Left ventricle myocardium superior (tissue), 1 donor: ENCODE results near the gene THRA. TPM values are rescaled to one million over a fixed set of nuclear protein-coding genes. Genes with fewer than 3 reads are reported as not detected.

Experiments used
- ATAC-seq: fragments of 200-7000 bp; cut with Tn5 transposase; one replicate; pipeline ENCODE4 v1.9.1; 2020; ENCODE audit warnings: mild to moderate bottlenecking, moderate library complexity
- DNase-seq: peaks from one replicate; pipeline ENCODE4 v3.0.0-alpha.2; 2020
- intact Hi-C: fragments of 100-400 bp; cut with micrococcal nuclease; formaldehyde crosslinking; loops from one replicate; pipeline ENCODE4 v1.11.0; 2022
- total RNA-seq: library from RNA; stranded (reverse); fragmentation: NEBNext Ultra II Directional; extraction: Animal tissue kit (Norgen Biotek cat#: 25700); gene quantifications from one replicate; pipeline ENCODE4 v1.2.1, GENCODE V29; 2021
- donor health status: DM: no; HTN: yes; CAD: no; lungs with severe emphysema.

THRA gene
- total RNA-seq, 1 donor from 2014 or later, result 98.1 TPM

DNA sequence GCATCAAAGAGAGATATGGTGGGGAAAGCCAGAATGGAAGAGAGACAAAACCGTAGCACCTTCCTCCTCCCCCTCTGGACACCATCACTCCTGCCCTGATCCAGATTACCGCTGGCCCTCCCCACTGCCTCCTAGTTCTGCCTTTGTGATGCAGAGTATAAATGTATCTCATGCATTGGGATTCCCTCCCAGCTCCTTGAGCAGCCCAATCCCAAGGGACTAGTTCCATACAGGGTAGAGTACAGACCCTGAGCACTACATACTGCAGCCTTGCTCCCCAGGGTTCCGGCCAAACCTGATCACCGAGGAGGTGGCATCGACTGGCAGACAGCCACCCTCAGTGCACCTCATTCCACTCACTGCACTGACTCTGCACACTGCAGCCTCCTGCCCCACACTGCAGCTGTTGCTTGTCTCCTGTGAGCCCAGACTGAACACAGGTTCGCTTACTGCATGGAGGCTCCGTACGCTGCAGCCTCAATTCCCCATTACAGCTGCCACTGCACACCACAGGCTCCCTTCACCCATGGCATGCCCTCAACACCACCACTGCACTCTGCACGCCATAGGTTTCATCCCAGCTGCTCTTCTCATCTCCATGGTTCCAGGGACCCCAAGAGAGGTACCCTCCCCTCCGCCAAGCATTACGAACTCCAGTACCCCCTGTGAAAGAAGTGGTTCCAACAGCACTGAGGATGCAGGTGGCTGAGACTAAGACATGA, 1.7 kb upstream of the THRA start:
- ATAC-seq, result no peak
- intact Hi-C loops, result loop anchor here (5.0 kb wide), 1 partner anchor 51 kb away; no protein-coding TSS in a partner anchor
- no peak for DNase-seq

- DNase-seq (no peak), ATAC-seq (no peak)
- intact Hi-C loops, result loop anchor here (5.0 kb wide), 1 partner anchor 51 kb away; no protein-coding TSS in a partner anchor
Measured at GRCh38 chr17:40061609-40062038, 1.1 kb upstream of the THRA start.

DNA sequence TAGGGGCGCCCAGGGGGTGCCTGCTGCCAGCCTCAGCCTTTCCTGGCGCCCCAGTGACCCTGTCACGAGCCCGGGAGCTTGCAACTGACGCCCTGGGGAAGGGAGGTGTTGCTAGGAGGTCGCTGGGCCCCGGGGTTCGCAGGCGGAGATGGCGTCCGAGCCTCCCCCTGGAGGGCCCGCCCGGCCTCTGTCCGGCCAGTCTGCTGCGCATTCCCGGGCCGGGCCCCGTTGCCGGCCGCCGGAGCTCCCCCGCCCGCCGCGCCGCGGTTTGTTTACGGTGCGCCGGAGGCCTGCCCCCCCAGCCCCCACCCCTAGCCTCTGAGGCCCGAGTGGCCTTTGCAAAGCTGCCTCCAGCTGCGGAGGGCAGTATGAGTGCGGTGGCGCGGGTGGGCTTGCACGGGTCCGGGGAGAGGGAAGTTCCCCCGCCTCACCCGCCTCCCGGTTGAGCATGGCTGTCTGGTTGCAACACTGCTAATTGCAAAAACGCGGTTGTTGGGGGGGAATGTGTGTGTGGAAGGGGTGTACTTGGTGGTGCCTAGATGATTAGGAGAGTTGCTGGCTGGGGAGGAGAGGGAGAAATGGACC, 514 bp downstream of the THRA start:
- DNase-seq (peak; percentile 70), ATAC-seq (peak; percentile 63)
- intact Hi-C loops, result loop anchor here (5.0 kb wide), 1 partner anchor 49 kb away; no protein-coding TSS in a partner anchor

- DNase-seq (no peak), ATAC-seq (peak; percentile 13)
- intact Hi-C loops, result loop anchor here (5.0 kb wide), 1 partner anchor 48 kb away; no protein-coding TSS in a partner anchor
Measured at GRCh38 chr17:40063901-40064531, 1.3 kb downstream of the THRA start.

- ATAC-seq (no peak), DNase-seq (peak; percentile 49)
- intact Hi-C loops, result loop anchor here (5.0 kb wide), 1 partner anchor 47 kb away; no protein-coding TSS in a partner anchor
Measured at GRCh38 chr17:40064971-40065768, 2.4 kb downstream of the THRA start.

GRCh38 chr17:40065769-40066510, 3.2 kb downstream of the THRA start:
- DNase-seq, result peak; percentile 23
- intact Hi-C loops, result no loop called here
- no peak for ATAC-seq

DNA sequence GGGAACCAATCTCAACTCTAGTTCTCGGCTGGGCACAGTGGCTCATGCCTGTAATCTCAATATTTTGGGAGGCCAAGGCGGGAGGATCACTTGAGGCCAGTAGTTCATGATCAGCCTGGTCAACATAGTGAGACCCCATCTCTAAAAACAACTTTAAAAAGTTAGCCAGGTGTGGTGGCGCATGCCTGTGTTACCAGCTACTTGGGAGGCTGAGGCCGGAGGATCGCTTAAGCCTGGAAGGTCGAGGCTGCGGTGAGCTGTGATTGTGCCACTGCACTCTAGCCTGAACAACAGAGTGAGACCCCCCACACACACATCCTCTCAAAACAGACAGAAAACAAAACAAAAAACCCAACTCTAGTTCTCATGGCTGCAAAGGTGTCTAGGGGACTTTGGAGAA, 4.9 kb downstream of the THRA start:
- ATAC-seq, result no peak
- DNase-seq, result no peak
- intact Hi-C loops, result no loop called here

DNA sequence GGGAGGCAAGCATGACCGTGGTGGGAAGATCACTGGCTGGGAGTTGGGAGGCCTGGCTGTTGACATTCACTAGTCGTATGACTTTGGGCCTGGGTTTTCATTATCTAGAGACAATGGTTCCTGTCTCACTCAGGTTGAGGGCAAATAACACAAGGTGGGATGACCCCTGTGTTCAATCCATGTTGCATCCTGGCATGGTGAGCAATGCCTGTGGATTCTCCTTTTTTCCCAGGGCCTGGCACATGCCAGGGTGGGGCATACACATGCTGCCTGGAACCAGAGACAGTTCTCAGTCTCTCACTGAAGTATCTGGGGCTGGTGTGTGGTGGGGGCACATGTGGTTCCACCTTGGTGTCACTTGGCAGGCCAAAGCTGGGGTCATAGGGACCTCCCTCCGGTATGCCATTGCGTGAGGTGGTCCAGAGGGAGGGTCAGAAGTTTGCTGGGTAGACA, 5.4 kb downstream of the THRA start:
- no peak for DNase-seq
- no peak for ATAC-seq
- intact Hi-C loops, result no loop called here

- no peak for ATAC-seq
- DNase-seq, result no peak
- intact Hi-C loops, result no loop called here
Measured at GRCh38 chr17:40068584-40068916, 5.8 kb downstream of the THRA start.

- intact Hi-C loops, result no loop called here
- peak; percentile 65 for ATAC-seq
Measured at GRCh38 chr17:40068917-40069750, 6.4 kb downstream of the THRA start.

GRCh38 chr17:40069751-40070708, 7.3 kb downstream of the THRA start:
- ATAC-seq (peak; percentile 1), DNase-seq (peak; percentile 49)
- intact Hi-C loops, result no loop called here

More at GRCh38 chr17:40068917-40069750, 6.4 kb downstream of the THRA start:
- peak; percentile 96 for DNase-seq

DNA sequence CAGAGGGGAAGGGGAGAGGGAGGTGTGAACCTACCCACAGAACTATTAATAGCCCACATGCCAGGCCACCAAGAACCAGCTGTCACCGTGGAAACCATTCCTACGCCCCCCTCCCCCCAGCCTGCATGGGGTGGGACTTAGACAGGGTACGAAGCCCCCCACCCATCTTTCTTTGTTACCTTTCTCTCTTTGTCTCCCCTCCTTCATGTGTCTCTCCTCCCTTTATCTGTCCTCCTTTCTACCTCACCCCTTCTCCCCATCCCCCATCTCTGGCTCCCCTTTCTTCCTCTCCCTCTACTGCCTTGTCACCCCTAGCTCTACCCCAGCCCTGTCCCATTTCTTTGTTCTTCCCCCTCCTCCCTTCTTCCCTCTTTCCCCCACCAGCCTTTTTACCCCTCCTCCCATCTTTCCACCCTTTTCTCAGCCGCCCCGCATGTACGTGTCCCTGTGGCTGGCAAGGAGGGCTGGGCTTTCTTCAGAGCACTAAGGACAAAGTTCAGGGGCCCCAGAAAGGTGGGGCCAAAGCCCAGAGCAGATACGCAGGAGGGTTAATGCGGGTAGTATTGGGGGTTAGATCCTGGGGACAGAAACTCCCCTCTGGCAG, 8.0 kb downstream of the THRA start:
- intact Hi-C loops, result no loop called here
- no peak for DNase-seq
- no peak for ATAC-seq

DNA sequence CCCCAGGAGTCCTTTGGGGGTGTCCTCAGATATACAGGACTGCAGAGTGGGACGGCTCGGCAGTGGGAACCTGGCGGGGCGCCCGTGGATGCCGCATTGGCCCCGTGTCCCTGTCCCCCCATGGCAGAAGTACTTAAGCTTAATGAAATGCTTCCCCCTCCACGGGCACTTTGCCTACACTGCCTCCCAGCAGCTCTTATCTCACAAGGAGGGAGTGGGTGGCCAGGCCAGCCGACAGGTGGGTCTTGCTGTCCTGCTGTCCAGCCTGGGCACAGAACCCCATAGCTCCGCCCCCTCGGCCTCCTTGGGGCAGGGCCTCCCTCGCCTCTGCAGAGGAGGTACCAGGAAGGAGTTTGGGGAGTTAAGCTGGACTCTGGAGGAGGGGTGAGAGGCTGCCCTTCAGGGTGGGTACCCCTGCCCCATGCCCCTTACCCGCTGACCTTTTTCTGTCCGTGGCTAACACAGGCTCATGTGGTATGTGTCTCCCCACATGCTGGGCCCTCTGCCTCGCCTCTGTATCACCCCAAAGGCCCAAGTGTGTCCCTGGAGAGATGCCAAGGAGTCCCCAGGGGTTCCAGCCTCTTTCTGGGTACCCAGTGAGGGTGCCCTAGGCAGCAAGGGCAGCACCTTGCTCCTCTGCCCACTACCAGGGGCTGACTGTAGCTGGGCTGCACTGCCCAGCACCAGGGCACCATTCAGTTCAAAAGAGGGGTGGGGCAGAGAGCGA, 8.7 kb downstream of the THRA start:
- DNase-seq, result peak; percentile 80
- intact Hi-C loops, result no loop called here
- ATAC-seq, result peak; percentile 5

DNA sequence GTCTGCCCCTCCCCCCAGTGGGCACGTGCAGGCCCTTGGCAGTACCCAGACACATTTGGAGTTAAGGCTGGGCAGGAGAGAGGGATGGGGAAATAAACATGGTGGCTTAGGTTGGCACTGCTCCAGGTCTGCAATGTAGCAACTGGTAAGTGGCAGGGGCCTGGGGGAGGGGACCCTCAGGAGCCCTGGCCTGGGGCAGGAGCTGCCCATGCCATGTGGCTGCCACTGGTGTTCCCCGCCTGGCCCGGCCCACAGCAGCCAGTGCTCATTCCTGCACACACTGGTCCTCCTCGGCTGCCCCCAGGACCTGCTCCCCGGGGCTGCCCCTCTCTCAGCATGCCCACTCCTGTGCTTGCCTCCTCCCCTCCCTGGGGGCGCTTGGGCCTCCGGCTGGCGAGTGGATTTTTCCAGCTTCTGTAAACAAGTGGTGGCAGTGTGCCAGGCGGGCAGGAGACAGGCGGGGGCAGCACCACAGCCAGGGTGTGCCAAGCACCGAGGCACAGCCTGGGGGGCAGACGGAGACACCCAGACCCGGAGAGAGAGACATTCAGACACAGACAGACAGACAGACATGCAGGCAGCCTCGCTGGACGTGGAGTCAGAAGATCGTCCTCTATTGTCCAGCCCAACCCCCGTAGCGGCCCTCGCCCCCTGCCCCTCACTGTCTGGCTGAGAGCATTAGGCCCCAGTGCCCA, 9.4 kb downstream of the THRA start:
- intact Hi-C loops, result no loop called here
- ATAC-seq, result peak; percentile 44
- peak; percentile 81 for DNase-seq

DNA sequence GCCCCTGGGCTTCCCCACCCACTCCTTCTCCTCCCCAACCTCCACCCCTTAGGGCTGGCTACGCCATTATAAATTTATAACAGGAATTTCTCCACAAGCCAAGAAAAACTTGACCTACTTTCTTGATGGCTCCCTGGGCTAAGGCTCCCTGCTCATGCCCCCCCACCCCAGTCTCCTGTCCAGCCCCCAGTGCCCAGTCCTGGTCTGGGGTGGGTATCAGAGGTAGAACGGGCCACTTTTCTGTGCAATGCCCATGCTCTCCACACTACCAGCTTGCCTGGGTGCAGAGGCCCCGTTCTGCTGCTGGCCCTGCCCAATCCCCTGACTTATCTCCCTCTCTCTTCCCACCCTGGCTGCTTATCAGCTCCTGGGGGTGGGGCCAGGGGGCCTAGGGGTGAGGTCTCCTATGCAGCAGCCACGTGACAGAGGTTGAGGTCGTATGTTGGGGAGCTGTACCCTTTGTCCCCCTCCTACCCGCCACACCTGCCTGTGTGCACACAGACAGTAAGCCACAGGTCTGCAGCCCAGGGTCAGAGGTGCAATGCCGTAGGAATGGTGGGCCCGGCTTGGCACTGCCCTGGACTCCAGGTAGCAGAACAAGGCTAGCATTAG, 10.1 kb downstream of the THRA start:
- ATAC-seq (no peak), DNase-seq (no peak)
- intact Hi-C loops, result no loop called here
